GM12878 (cell line): Measurements from ENCODE around the gene TMEM97. TPM values are rescaled to one million over a fixed set of nuclear protein-coding genes. Genes with fewer than 3 reads are reported as not detected.

ENCODE experiments used
- ATAC-seq: fragments of 200-7000 bp; cut with Tn5 transposase; 3 replicates; pipeline ENCODE4 v1.9.1; 2020; ENCODE audit warnings: mild to moderate bottlenecking, moderate library complexity
- BruUV-seq: library from RNA; stranded (reverse); fragments of 400-500 nt; replicated peaks from 2 replicates; lab custom pipeline; 2021; lab: Mats Ljungman, UMichigan
- CTCF ChIA-PET: fragments of 300-600 bp; sonication (Branson Sonifier 250); formaldehyde crosslinking; extraction: SDS; loops from one replicate; lab custom pipeline; 2021; ENCODE audit warnings: inconsistent platforms; lab: Yijun Ruan, JAX
- POLR2A ChIA-PET: fragments of 350-600 bp; formaldehyde crosslinking; extraction: SDS; loops from one replicate; lab custom pipeline; 2021; ENCODE audit warnings: inconsistent platforms; lab: Charles Lee
- RAD21 ChIA-PET: fragments of 300-600 bp; sonication (Branson Sonifier 250); formaldehyde crosslinking; loops from one replicate; lab custom pipeline; 2023; ENCODE audit warnings: antibody characterized with exemption; ENCODE audit not compliant: unreplicated experiment; lab: Charles Lee
- SMC1A ChIA-PET: fragments of 300-600 bp; sonication (Branson Sonifier 250); formaldehyde crosslinking; loops from one replicate; lab custom pipeline; 2023; ENCODE audit not compliant: unreplicated experiment, uncharacterized antibody; lab: Charles Lee
- DNase-seq: peaks from one replicate; pipeline ENCODE4 v3.0.0-alpha.2; 2011; ENCODE audit warnings: low read depth, low spot score
- FAIRE-seq: peaks from 3 replicates; lab custom pipeline; 2011; peaks lifted over from hg19 to GRCh38; lab: Jason Lieb, UNC
- H2AFZ ChIP-seq: 2 replicates; pipeline ENCODE4 v1.6.0; 2011; ENCODE audit warnings: low read depth, low read length, control low read depth; ENCODE audit not compliant: control insufficient read depth
- H3K27ac ChIP-seq: 2 replicates; pipeline ENCODE4 v1.5.1; 2011; ENCODE audit warnings: control low read depth; ENCODE audit not compliant: control insufficient read depth, insufficient read depth
- H3K27me3 ChIP-seq, 2 experiments: replicated peaks in 1 of 2; 2 replicates each; pipeline versions ENCODE4 v1.6.0 to v1.6.1; 2011; ENCODE audit warnings: low read length in 1 of 2; ENCODE audit not compliant: control insufficient read depth in 2 of 2, insufficient read depth in 2 of 2
- H3K36me3 ChIP-seq, 2 experiments: 2 replicates each; pipeline ENCODE4 v1.5.1; 2011; ENCODE audit warnings: low read length in 1 of 2; ENCODE audit not compliant: control insufficient read depth in 2 of 2, insufficient read depth in 2 of 2
- H3K4me1 ChIP-seq: 2 replicates; pipeline ENCODE4 v1.6.1; 2011; ENCODE audit warnings: mild to moderate bottlenecking, low read length, moderate library complexity, mixed read lengths; ENCODE audit not compliant: control insufficient read depth, insufficient read depth
- H3K4me2 ChIP-seq: 2 replicates; pipeline ENCODE4 v1.6.0; 2011; ENCODE audit warnings: control low read depth; ENCODE audit not compliant: control insufficient read depth, insufficient read depth
- H3K4me3 ChIP-seq: fragments of 200-600 bp; sonication (generic); 2 replicates; pipeline ENCODE4 v1.5.1; 2016
- H3K79me2 ChIP-seq: 2 replicates; pipeline ENCODE4 v1.6.0; 2011; ENCODE audit warnings: low read length; ENCODE audit not compliant: control insufficient read depth, insufficient read depth
- H3K9ac ChIP-seq: 2 replicates; pipeline ENCODE4 v1.8.0; 2011; ENCODE audit warnings: low read length, control low read depth, mixed read lengths; ENCODE audit not compliant: control insufficient read depth, insufficient read depth
- H3K9me3 ChIP-seq: replicated peaks from 3 replicates; pipeline ENCODE4 v1.5.1; 2011; ENCODE audit warnings: mild to moderate bottlenecking, low read length; ENCODE audit not compliant: control insufficient read depth, insufficient read depth
- H4K20me1 ChIP-seq: 2 replicates; pipeline ENCODE4 v1.6.0; 2011; ENCODE audit not compliant: control insufficient read depth, insufficient read depth
- CBFB ChIP-seq: IDR thresholded peaks from 2 replicates; pipeline ENCODE4 v1.6.1; 2016; ENCODE audit warnings: antibody characterized with exemption, low read depth
- CBX3 ChIP-seq: fragments of 200-600 bp; sonication (generic); IDR thresholded peaks from 2 replicates; pipeline ENCODE4 v1.6.1; 2016; ENCODE audit warnings: low read depth, borderline replicate concordance
- CHD2 ChIP-seq: IDR thresholded peaks from 2 replicates; pipeline ENCODE4 v1.6.1; 2011; ENCODE audit warnings: low read depth, low read length, improper control_type of control experiment, borderline replicate concordance
- CREB1 ChIP-seq: IDR thresholded peaks from 2 replicates; pipeline ENCODE4 v1.6.1; 2012; ENCODE audit warnings: low read depth, mild to moderate bottlenecking, inconsistent platforms
- FOXK2 ChIP-seq: fragments of 450-650 bp; IDR thresholded peaks from 2 replicates; pipeline ENCODE4 v1.6.1; 2017; ENCODE audit warnings: mild to moderate bottlenecking, moderate library complexity
- KAT2A ChIP-seq: conservative IDR thresholded peaks from 2 replicates; pipeline ENCODE4 v1.6.1; 2011; ENCODE audit warnings: low read depth, low read length; ENCODE audit not compliant: control insufficient read depth
- KLF5 ChIP-seq: fragments of 450-650 bp; IDR thresholded peaks from 2 replicates; pipeline ENCODE4 v1.6.1; 2014; ENCODE audit warnings: mild to moderate bottlenecking; ENCODE audit not compliant: partially characterized antibody
- MTA3 ChIP-seq: IDR thresholded peaks from 2 replicates; pipeline ENCODE4 v1.6.1; 2012; ENCODE audit warnings: low read length, inconsistent platforms, borderline replicate concordance
- NBN ChIP-seq: fragments of 450-650 bp; IDR thresholded peaks from 2 replicates; pipeline ENCODE4 v1.6.1; 2016
- NFYB ChIP-seq: IDR thresholded peaks from 2 replicates; pipeline ENCODE4 v1.6.1; 2011; ENCODE audit warnings: low read depth, mild to moderate bottlenecking, low read length, improper control_type of control experiment, moderate library complexity; ENCODE audit not compliant: insufficient read depth
- PAX8 ChIP-seq: fragments of 450-650 bp; IDR thresholded peaks from 2 replicates; pipeline ENCODE4 v1.6.1; 2017; ENCODE audit warnings: mild to moderate bottlenecking, moderate library complexity
- POLR2A ChIP-seq: IDR thresholded peaks from 2 replicates; pipeline ENCODE4 v1.6.1; 2011; ENCODE audit warnings: low read depth, mild to moderate bottlenecking, low read length
- SPI1 ChIP-seq: IDR thresholded peaks from 2 replicates; pipeline ENCODE4 v1.6.1; 2011; ENCODE audit warnings: low read depth, mild to moderate bottlenecking, low read length, moderate library complexity, borderline replicate concordance; ENCODE audit not compliant: insufficient read depth
- ZNF384 ChIP-seq: IDR thresholded peaks from 2 replicates; pipeline ENCODE4 v1.6.1; 2012; ENCODE audit warnings: low read depth, mild to moderate bottlenecking, low read length, improper control_type of control experiment, borderline replicate concordance
- WGBS: methylation state at CpG from one replicate; pipeline ENCODE4 v1.1.6; 2016; ENCODE audit warnings: low lambda C conversion rate; ENCODE audit not compliant: insufficient replicate concordance, insufficient coverage; ENCODE audit errors: missing lambda C conversion rate; 5-methylcytosine and 5-hydroxymethylcytosine counted together
- in situ Hi-C: fragments of 300-500 bp; cut with MboI; formaldehyde crosslinking; loops from 9 replicates; pipeline ENCODE4 v1.14.3; 2018; ENCODE audit warnings: mixed read lengths
- intact Hi-C: fragments of 100-400 bp; cut with micrococcal nuclease; formaldehyde crosslinking; loops from one replicate; pipeline ENCODE4 v1.14.2; 2022; ENCODE audit not compliant: unreplicated experiment
- polyA plus RNA-seq, 11 experiments: library from polyadenylated mRNA; depleted of rRNA in 4 of 11; unstranded in 6 of 11; stranded (reverse) in 5 of 11; fragments of >200 nt; fragmentation: Nextera tagmentation in 4 of 11; fragmentation: Illumina TruSeq in 1 of 11; extraction: Ambion mirVana in 4 of 11; extraction: Trizol in 1 of 11; gene quantifications; 1 replicate in 1 of 11; 2 replicates in 10 of 11; pipeline versions ENCODE4 v1.2.1 to v1.2.3, GENCODE V29; 2011 to 2016; ENCODE audit warnings: inconsistent platforms in 2 of 11, missing spikeins in 2 of 11, low read depth in 1 of 11
- total RNA-seq, 4 experiments: library from RNA; depleted of rRNA in 3 of 4; stranded (reverse); fragments of >200 nt in 3 of 4; fragmentation: Illumina TruSeq in 1 of 4; extraction: Trizol in 1 of 4; gene quantifications; 2 replicates each; pipeline versions ENCODE4 v1.2.1 to v1.2.3, GENCODE V29; 2013 to 2021
- TF ChIP-seq, protein P1 (sequence below): fragments of 450-650 bp; IDR thresholded peaks from 2 replicates; pipeline ENCODE4 v1.6.1; 2018; ENCODE audit warnings: borderline replicate concordance, mild to moderate bottlenecking; ENCODE audit not compliant: partially characterized antibody
- TF ChIP-seq, protein P2 (sequence below): fragments of 450-650 bp; IDR thresholded peaks from 2 replicates; pipeline ENCODE4 v1.6.1; 2016; ENCODE audit warnings: mild to moderate bottlenecking

The TMEM97 gene
- total and polyA plus RNA-seq, 10 of the 15 experiments (the other 5 are each of a cell fraction or from before 2014, with no cell fraction given), result 58.0 to 134 (median 86.0) TPM

DNA sequence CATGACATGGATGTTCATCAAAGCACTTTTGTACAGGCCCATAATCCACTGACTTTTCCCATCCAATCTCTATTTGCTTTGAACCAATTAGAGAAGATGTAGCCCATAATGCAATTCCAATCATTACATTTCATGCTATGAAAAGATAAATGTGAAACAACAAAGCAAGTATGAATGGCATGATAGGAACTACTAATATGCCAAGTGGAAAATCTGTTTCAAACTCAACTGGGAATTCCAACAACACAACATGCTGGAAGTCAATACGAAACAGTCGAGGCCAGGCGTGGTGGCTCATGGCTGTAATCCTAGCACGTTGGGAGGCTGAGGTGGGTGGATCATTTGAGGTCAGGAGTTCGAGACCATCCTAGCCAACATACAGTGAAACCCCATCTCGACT is 39.6 kb upstream of the TMEM97 start:
- SMC1A ChIA-PET, result interaction anchor here (1.5 kb wide), 1 partner anchor 11 kb away, joined by 8 read pairs; no protein-coding TSS in a partner anchor
- Histone ChIP-seq H4K20me1 (no peaks in the 10 kb centered on the region; the same call in 1 of the 2 replicates), H3K4me3 (no peak overlapping the region), H3K79me2 (no peaks in the 10 kb centered on the region), H3K9me3 (no peaks in the 10 kb centered on the region), H3K9ac (no peak overlapping the region), H3K4me1 (peaks cover 2% of the 10 kb centered on the region; the same call in 1 of the 2 replicates), H3K4me2 (no peak overlapping the region), H3K27me3 (no peaks in the 10 kb centered on the region), H2AFZ (no peak overlapping the region), H3K27ac (no peak overlapping the region), H3K36me3 (no peaks in the 10 kb centered on the region)
- RAD21 ChIA-PET, result no interaction called here
- 62% methylated on average over 6 of the region's 6 CpGs for WGBS
- no peak for ATAC-seq
- DNase-seq, result no peak
- FAIRE-seq, result no peak
- intact Hi-C loops (no loop called here), in situ Hi-C loops (no loop called here)
- POLR2A ChIA-PET, result no interaction called here
- CTCF ChIA-PET, result no interaction called here
- TF ChIP-seq CBFB, result no peak
- BruUV-seq, result no TSS peak

DNA sequence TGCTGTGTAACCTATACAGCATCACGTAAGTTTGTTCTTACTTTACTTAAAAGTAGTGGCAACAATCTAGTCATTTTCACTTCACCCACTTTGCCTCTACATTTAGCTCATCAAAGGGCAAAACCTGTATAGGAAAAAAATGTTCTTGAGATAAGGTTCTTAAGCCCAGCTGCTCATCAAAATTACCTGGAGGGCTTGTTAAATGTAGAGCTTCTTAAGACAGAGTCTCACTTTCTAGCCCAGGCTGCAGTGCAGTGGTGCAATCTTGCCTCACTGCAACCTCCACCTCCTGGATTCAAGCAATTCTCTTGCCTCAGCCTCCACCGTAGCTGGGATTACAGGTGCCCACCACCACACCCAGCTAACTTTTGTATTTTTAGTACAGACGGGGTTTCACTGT is 38.2 kb upstream of the TMEM97 start:
- no TSS peak for BruUV-seq
- no peaks in the 10 kb centered on the region for H3K27me3 ChIP-seq
- no peak for DNase-seq
- in situ Hi-C loops (no loop called here), intact Hi-C loops (no loop called here)
- H3K79me2 ChIP-seq, result no peaks in the 10 kb centered on the region
- ChIA-PET POLR2A (no interaction called here), CTCF (interaction anchor here (1.0 to 1.3 kb wide), 4 partner anchors 15 to 267 kb away, joined by 3 to 4 read pairs (median 3); no protein-coding TSS in a partner anchor), SMC1A (interaction anchor here (0.6 to 1.5 kb wide), 3 partner anchors 10 to 55 kb away, joined by 3 to 8 read pairs (median 4); partner anchors contain the start of gene TNFAIP1), RAD21 (interaction anchor here (1.0 kb wide), 1 partner anchor 10 kb away, joined by 3 read pairs; no protein-coding TSS in a partner anchor)
- H3K9me3 ChIP-seq, result no peaks in the 10 kb centered on the region
- no peak overlapping the region for H3K27ac ChIP-seq
- 38% methylated on average over 3 of the region's 3 CpGs for WGBS
- no peaks in the 10 kb centered on the region; the same call in 1 of the 2 replicates for H4K20me1 ChIP-seq
- FAIRE-seq, result no peak
- ATAC-seq, result no peak
- no peaks in the 10 kb centered on the region for H3K36me3 ChIP-seq
- no peak overlapping the region for H3K4me3 ChIP-seq
- no peak overlapping the region for H3K4me2 ChIP-seq
- H2AFZ ChIP-seq, result no peak overlapping the region
- H3K4me1 ChIP-seq, result no peaks in the 10 kb centered on the region; the same call in 1 of the 2 replicates
- H3K9ac ChIP-seq, result no peak overlapping the region
- TF ChIP-seq FOXK2 (no peak), KAT2A (no peak), MTA3 (no peak), NBN (no peak), PAX8 (no peak), CREB1 (no peak), CBX3 (no peak), POLR2A (no peak), CHD2 (no peak), KLF5 (no peak), SPI1 (no peak), ZNF384 (no peak), NFYB (no peak)
- TF ChIP-seq, protein P1, sequence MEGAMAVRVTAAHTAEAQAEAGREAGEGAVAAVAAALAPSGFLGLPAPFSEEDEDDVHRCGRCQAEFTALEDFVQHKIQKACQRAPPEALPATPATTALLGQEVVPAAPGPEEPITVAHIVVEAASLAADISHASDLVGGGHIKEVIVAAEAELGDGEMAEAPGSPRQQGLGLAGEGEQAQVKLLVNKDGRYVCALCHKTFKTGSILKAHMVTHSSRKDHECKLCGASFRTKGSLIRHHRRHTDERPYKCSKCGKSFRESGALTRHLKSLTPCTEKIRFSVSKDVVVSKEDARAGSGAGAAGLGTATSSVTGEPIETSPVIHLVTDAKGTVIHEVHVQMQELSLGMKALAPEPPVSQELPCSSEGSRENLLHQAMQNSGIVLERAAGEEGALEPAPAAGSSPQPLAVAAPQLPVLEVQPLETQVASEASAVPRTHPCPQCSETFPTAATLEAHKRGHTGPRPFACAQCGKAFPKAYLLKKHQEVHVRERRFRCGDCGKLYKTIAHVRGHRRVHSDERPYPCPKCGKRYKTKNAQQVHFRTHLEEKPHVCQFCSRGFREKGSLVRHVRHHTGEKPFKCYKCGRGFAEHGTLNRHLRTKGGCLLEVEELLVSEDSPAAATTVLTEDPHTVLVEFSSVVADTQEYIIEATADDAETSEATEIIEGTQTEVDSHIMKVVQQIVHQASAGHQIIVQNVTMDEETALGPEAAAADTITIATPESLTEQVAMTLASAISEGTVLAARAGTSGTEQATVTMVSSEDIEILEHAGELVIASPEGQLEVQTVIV, result no peak
- TF ChIP-seq, protein P2, sequence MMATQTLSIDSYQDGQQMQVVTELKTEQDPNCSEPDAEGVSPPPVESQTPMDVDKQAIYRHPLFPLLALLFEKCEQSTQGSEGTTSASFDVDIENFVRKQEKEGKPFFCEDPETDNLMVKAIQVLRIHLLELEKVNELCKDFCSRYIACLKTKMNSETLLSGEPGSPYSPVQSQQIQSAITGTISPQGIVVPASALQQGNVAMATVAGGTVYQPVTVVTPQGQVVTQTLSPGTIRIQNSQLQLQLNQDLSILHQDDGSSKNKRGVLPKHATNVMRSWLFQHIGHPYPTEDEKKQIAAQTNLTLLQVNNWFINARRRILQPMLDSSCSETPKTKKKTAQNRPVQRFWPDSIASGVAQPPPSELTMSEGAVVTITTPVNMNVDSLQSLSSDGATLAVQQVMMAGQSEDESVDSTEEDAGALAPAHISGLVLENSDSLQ, result no peak
